Natural killer cell (primary cell): ENCODE data around the gene INPP5D. TPM values are rescaled to one million over a fixed set of nuclear protein-coding genes. Genes with fewer than 3 reads are reported as not detected.
A peak's percentile ranks its signal among the peaks of the same experiment; 100 is the strongest.

Experiments used
- ATAC-seq, 3 donors: fragments of 150-1000 bp in 2 of 3; fragments of 200-7000 bp in 1 of 3; cut with Tn5 transposase; 1 replicate in 1 of 3; 2 replicates in 2 of 3; pipeline ENCODE4 v1.10.0; 2021; ENCODE audit warnings: mild to moderate bottlenecking in 2 of 3, moderate library complexity in 2 of 3
- DNase-seq, 2 donors: peaks; one replicate each; pipeline versions ENCODE4 v3.0.0 to v3.0.0-alpha.2; 2013 to 2021; ENCODE audit warnings: mixed read lengths in 1 of 2
- H3K27ac ChIP-seq: one replicate; pipeline ENCODE4 v1.5.1; 2013; ENCODE audit warnings: mild to moderate bottlenecking, low read length
- H3K27me3 ChIP-seq: one replicate; pipeline ENCODE4 v1.6.1; 2013; ENCODE audit warnings: low read length; ENCODE audit not compliant: control insufficient read depth, insufficient read depth
- H3K36me3 ChIP-seq: one replicate; pipeline ENCODE4 v1.6.1; 2013; ENCODE audit warnings: low read length; ENCODE audit not compliant: control insufficient read depth, insufficient read depth
- H3K4me1 ChIP-seq: one replicate; pipeline ENCODE4 v1.6.1; 2013; ENCODE audit warnings: low read length; ENCODE audit not compliant: control insufficient read depth, insufficient read depth
- H3K4me3 ChIP-seq: one replicate; pipeline ENCODE4 v1.5.1; 2013; ENCODE audit warnings: low read length
- H3K9me3 ChIP-seq: one replicate; pipeline ENCODE4 v1.6.1; 2013; ENCODE audit warnings: low read length; ENCODE audit not compliant: control insufficient read depth, insufficient read depth
- H3K27ac Mint-ChIP-seq, 2 donors: one replicate each; pipeline ENCODE4 v1.8.0; 2022; ENCODE audit warnings: mild to moderate bottlenecking in 2 of 2, mixed read lengths in 2 of 2, moderate library complexity in 1 of 2
- H3K27me3 Mint-ChIP-seq, 2 donors: one replicate each; pipeline ENCODE4 v1.8.0; 2022; ENCODE audit warnings: low read depth in 2 of 2, mixed read lengths in 2 of 2
- H3K36me3 Mint-ChIP-seq: one replicate; pipeline ENCODE4 v1.8.0; 2022; ENCODE audit warnings: mixed read lengths
- H3K4me1 Mint-ChIP-seq, 2 donors: one replicate each; pipeline ENCODE4 v1.8.0; 2022; ENCODE audit warnings: mixed read lengths in 2 of 2
- H3K4me3 Mint-ChIP-seq: one replicate; pipeline ENCODE4 v1.8.0; 2022; ENCODE audit warnings: mild to moderate bottlenecking, moderate library complexity, mixed read lengths
- H3K9me3 Mint-ChIP-seq, 2 donors: one replicate each; pipeline ENCODE4 v1.8.0; 2022; ENCODE audit warnings: mixed read lengths in 2 of 2
- WGBS: methylation state at CpG from one replicate; pipeline ENCODE4 v1.1.7; 2013; ENCODE audit warnings: missing lambda C conversion rate; ENCODE audit not compliant: insufficient coverage; 5-methylcytosine and 5-hydroxymethylcytosine counted together
- intact Hi-C: fragments of 100-400 bp; cut with micrococcal nuclease; formaldehyde crosslinking; loops from one replicate; pipeline ENCODE4 v1.14.2; 2022
- total RNA-seq, 4 donors: library from RNA; stranded (reverse); fragments of 120-200 nt in 1 of 4; gene quantifications; one replicate each; pipeline versions ENCODE4 v1.2.3 to v1.2.4, GENCODE V29; 2013 to 2022
- TF ChIP-seq, protein P1 (sequence below): fragments of 200-600 bp; IDR thresholded peaks from one replicate; pipeline ENCODE4 v1.8.0; 2022; ENCODE audit warnings: antibody characterized with exemption

Gene INPP5D
- total RNA-seq, 3 donors from 2014 or later (not counting 1 experiment from before 2014, with no cell fraction given): 385 to 498 (median 497) TPM

DNA sequence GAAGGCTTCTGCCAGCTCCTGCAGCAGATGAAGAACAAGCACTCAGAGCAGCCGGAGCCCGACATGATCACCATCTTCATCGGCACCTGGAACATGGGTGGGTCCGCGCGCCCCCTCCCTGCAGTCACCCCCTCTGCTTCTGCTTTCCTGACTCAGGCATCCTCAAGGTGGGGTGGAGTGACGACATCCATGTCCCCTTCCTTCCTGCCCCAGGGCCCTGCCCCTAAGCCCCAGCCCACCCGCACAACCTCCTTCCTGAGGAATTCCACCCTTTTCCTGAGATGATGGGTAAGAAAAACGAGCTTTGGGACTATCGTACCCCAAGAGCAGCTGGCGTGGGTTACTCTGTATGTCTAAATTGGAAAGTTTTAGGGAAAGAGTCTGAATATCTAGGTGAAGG is 101.6 kb downstream of the INPP5D start:
- TF ChIP-seq, protein P1, sequence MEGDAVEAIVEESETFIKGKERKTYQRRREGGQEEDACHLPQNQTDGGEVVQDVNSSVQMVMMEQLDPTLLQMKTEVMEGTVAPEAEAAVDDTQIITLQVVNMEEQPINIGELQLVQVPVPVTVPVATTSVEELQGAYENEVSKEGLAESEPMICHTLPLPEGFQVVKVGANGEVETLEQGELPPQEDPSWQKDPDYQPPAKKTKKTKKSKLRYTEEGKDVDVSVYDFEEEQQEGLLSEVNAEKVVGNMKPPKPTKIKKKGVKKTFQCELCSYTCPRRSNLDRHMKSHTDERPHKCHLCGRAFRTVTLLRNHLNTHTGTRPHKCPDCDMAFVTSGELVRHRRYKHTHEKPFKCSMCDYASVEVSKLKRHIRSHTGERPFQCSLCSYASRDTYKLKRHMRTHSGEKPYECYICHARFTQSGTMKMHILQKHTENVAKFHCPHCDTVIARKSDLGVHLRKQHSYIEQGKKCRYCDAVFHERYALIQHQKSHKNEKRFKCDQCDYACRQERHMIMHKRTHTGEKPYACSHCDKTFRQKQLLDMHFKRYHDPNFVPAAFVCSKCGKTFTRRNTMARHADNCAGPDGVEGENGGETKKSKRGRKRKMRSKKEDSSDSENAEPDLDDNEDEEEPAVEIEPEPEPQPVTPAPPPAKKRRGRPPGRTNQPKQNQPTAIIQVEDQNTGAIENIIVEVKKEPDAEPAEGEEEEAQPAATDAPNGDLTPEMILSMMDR: no peak

DNA sequence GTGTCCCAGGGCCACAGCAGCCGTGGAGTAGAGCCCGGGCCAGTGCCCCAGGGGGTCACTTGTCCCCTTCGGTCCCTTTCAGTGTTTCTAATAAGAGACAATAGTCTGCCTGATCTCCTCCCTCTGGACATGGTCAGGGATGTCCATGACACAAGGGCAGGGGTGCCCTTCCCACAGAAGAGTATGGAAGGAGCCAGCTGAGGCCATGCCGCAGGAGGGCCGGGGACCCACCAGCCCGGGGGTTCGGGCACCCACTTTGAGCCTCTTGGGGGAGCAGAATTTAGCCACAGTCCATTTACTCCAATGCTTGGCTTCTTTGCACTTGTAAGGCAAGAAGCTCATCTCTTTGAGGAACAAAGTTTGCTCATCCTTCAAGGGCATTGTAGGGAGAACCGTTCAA is 102.6 kb downstream of the INPP5D start:
- ATAC-seq (no peak), DNase-seq (no peak)
- intact Hi-C loops: loop anchor here (10.0 kb wide), 1 partner anchor 58 kb away; no protein-coding TSS in a partner anchor
- Mint-ChIP-seq H3K27me3 (no peaks in the 10 kb centered on the region), H3K4me1 (peaks cover 10 to 27% of the 10 kb centered on the region in 2 donors), H3K27ac (peak overlapping the region in 1 of 2 donors; percentile 15), H3K4me3 (no peak overlapping the region), H3K9me3 (no peaks in the 10 kb centered on the region), H3K36me3 (peaks cover 15% of the 10 kb centered on the region)
- 97% methylated on average over 8 of the region's 8 CpGs for WGBS
- Histone ChIP-seq H3K27me3 (no peaks in the 10 kb centered on the region), H3K9me3 (no peaks in the 10 kb centered on the region), H3K27ac (no peak overlapping the region), H3K4me1 (peaks cover 50% of the 10 kb centered on the region), H3K4me3 (no peak overlapping the region), H3K36me3 (peaks cover 81% of the 10 kb centered on the region)
- TF ChIP-seq, protein P1: no peak

More for the DNA sequence above, 101.6 kb downstream of the INPP5D start:
- intact Hi-C loops: loop anchor here (10.0 kb wide), 1 partner anchor 57 kb away; no protein-coding TSS in a partner anchor
- 94% methylated on average over 10 of the region's 11 CpGs for WGBS
- no peaks in the 10 kb centered on the region for H3K27me3 Mint-ChIP-seq
- H3K4me1 ChIP-seq: peaks cover 45% of the 10 kb centered on the region
- H3K36me3 Mint-ChIP-seq: peaks cover 25% of the 10 kb centered on the region
- H3K27ac Mint-ChIP-seq: peak overlapping the region; percentile 68 to 74
- no peaks in the 10 kb centered on the region for H3K9me3 ChIP-seq
- H3K4me3 Mint-ChIP-seq: peak overlapping the region; percentile 66
- no peak overlapping the region for H3K4me3 ChIP-seq
- ATAC-seq: no peak
- H3K4me1 Mint-ChIP-seq: peaks cover 20 to 35% of the 10 kb centered on the region in 2 donors
- no peak for DNase-seq
- H3K36me3 ChIP-seq: peaks cover 83% of the 10 kb centered on the region
- H3K27ac ChIP-seq: no peak overlapping the region
- no peaks in the 10 kb centered on the region for H3K27me3 ChIP-seq
- no peaks in the 10 kb centered on the region for H3K9me3 Mint-ChIP-seq

DNA sequence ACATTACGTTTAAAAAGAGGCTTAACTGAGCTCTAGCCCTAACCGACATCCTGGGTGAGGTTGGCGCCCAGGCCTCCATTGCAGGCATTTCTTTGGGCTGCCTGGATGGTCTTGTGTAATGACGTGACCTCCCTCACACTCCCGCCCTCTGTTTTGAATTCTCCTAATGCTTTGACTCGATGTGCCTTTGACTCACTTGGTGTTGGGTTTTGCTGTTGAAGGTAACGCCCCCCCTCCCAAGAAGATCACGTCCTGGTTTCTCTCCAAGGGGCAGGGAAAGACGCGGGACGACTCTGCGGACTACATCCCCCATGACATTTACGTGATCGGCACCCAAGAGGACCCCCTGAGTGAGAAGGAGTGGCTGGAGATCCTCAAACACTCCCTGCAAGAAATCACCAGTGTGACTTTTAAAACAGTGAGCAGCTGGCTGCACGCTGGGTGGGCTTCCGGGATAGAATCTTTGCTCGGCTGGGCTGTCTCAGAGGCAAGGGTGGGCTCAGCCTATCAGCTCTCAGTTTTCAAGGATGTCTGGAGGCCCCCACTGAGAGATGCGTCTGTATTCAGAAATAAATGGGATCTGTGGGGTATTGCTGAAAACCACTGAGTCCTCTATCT is 103.5 kb downstream of the INPP5D start:
- Mint-ChIP-seq H3K4me3 (no peak overlapping the region), H3K27ac (no peak overlapping the region), H3K9me3 (no peaks in the 10 kb centered on the region), H3K4me1 (peaks cover 10 to 20% of the 10 kb centered on the region in 2 donors), H3K36me3 (peaks cover 8% of the 10 kb centered on the region), H3K27me3 (no peaks in the 10 kb centered on the region)
- intact Hi-C loops: loop anchor here (10.0 kb wide), 1 partner anchor 59 kb away; no protein-coding TSS in a partner anchor
- TF ChIP-seq, protein P1: no peak
- peaks cover 78% of the 10 kb centered on the region for H3K36me3 ChIP-seq
- H3K4me1 ChIP-seq: peaks cover 47% of the 10 kb centered on the region
- no peaks in the 10 kb centered on the region for H3K9me3 ChIP-seq
- DNase-seq (no peak), ATAC-seq (peak in 2 of 3 donors; percentile 14 to 40)
- no peaks in the 10 kb centered on the region for H3K27me3 ChIP-seq
- no peak overlapping the region for H3K4me3 ChIP-seq
- WGBS: 88% methylated on average over 17 of the region's 18 CpGs
- H3K27ac ChIP-seq: peak overlapping the region; percentile 22
